Measurements from ENCODE around the gene SLC10A3.
A peak's percentile ranks its signal among the peaks of the same experiment; 100 is the strongest.
"Not testable (repeated sequence)": the region's sequence is repeated elsewhere in the genome, so short reads cannot be mapped to it uniquely, and the experiment has no call there.

Gene SLC10A3

DNA sequence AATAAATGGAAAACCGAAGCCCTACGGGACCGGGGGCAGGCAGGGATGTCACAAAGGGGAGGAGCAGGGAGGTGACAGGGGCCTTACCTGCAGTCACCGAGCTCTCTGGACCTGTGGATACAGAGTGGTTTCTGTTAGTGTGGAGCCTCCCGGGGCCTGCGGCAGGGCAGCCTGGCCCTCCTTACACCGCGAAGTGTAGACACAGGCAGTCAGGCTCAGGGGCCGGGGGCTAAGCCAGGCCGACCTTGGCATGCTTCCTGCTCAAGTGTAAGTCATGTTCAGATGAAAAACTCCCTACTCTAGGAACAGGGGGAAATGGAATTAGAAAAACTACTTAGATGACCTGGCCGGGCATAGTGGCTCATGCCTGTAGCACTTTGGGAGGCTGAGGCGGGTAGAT, 21.3 kb upstream of the SLC10A3 start:
- no peak for DNase-seq

DNA sequence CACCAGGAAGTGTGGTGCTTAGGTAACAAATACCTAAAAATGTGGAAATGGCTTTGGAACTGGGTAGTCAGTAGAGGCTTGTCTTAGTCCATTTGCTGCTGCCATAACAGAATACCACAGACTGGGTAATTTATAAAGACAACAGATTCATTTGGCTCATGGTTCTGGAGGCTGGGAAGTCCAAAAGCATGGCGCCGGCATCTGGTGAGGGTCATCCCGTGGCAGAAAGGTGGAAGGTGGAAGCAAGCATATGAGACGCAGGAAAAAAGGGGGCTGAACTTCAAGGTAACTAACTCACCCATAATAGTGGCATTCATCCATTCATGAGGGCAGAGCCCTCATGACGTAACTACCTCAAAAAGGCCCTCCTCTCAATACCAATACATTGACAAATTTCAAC, 19.0 kb upstream of the SLC10A3 start:
- DNase-seq = no peak

DNA sequence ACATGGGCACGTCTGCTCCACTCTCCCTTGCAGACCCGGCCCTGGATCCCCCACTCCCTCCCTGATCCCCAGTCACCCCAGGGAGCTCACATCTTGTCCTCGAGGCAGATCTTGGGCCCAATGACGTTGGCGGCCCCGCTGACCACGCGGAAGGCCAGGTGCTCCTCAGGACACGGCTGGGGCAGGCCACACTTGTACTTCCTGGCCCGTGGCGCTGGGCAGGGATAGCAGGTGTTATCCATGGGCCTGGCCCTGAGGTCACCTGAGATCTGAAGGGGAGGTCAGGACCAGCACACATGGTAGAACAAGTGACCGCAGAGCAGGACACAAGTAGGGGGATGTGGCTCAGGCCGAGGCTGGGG, 17.9 kb upstream of the SLC10A3 start:
- no peak for DNase-seq

DNA sequence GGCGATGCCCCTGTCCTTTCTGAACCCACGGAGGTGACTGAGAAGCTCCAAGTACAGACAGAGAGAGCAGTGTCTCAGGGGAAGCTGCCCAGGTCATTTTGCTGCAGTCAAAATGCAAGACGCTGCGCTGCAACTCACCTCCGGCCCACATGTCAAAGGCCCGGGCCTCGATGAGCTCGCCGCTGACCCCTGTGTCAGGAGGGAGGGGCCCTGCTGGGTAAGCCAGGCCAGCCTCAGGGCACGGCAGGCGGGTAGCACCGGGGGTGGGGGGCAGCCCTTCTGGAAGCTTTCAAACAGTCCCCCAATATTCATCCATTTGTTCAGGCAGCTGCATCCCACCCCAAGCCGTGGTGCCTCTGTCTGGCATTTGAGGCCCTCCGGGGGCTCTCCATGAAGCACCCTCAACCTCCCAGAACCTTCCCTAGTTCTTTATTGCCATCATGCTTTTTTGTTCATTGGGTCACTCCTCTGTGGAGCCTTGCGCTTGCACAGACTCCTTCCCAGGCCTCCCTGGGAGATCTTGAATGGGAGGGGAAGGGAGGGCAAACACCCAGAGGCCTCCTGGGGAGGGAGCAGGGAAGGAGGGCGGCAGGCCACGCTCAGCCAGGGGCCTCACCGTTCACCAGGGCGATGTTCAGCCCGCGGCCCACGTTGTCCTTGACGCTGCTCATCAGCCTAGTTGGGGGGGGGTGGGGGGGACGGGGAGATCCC, 17.4 kb upstream of the SLC10A3 start:
- no peak for DNase-seq

DNA sequence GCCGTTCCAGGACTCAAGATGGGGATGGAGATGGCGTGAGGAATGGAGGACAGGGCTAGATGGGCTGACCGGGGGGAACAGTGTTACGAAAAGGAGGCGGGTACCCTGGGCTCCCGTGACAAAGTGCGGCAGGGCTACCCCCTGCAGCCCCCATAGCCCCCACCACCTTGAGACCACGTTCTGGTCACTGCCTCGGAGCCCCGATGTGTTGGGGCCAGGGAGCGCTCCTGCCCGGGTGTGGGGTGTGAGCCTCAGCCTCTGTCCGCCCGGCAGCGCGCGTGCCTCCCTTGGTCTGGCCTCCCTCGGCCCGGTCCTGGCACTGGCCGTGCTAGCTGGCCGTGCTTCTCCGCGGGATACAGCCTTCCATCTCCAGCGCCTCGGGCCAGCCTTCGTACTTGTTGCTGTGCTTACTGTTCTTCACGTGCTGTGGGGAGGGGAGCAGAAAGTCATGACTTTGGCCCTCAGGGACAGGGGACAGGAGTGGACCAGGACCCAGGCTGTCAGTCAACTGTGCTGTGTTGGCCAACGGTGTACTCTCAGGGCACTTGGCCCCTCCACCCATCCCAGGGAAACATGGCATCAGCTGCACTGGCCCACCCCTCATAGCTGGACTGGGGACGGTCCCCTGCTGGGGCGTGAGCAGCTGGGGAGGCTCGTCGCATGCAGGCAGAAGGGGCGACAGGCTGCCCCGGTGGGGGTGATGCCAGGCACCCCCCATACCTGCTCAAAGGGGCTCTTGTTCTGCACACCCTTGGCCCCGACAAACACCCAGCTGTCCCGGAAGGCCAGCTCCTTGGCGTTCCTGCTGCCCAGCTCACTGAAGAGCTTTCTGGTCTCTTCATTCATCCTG, 16.3 kb upstream of the SLC10A3 start:
- peak in 1 of 56 donors; percentile 8 for DNase-seq

DNA sequence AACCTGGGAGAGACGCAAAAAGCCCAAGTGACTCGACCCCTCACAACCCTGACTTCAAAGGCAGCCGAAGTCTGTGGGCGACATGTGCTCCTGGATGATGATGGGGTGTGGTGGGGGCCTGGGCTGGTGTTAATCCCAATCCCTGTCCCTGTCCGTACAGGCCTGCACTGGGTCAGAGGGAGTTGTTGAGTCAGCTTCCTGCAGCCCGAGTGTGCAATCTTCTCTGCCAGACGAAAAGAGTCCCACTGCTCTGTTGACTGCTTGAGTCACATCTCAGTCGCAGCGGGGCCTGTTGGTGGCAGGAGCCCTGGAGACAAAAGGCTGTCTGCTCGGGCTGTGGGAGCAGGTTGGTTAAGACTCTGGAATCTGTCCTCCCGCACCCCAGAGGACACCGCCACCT, 15.3 kb upstream of the SLC10A3 start:
- no peak for DNase-seq

DNA sequence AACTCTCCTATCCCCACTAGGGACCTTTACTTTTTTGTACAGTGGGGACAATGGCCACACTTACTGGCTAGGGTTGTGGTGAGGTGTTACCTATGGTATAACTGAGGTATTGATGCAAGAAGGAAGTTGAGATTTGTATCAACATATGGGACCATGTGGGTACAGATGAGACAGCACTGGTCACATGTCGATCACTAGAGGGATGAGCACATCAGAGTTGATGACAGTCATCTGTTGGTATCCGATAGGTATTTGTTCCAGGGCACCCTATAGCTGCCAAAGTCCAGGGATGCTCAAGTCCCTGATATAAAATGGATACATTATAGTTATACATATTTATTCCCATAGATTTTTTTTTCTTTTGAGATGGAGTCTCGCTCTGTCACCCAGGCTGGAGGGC, 12.6 kb upstream of the SLC10A3 start:
- DNase-seq = no peak

DNA sequence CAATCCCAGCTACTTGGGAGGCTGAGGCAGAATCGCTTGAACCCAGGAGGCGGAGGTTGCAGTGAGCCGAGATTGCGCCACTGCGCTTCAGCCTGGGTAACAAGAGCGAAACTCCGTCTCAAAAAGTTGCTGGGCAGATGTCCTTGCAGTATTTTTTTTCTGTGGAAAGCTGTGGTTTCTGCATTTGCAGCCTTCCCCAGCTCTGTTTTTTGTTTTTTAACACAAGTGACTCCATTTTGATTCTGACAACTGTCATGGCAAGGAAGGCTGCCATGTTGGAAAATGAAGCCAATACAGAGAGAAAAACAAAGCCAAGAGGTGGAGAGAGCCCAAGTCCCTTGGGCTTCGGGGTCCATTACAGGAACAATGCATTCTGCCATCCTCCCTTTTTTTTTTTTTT, 11.7 kb upstream of the SLC10A3 start:
- no peak for DNase-seq

DNA sequence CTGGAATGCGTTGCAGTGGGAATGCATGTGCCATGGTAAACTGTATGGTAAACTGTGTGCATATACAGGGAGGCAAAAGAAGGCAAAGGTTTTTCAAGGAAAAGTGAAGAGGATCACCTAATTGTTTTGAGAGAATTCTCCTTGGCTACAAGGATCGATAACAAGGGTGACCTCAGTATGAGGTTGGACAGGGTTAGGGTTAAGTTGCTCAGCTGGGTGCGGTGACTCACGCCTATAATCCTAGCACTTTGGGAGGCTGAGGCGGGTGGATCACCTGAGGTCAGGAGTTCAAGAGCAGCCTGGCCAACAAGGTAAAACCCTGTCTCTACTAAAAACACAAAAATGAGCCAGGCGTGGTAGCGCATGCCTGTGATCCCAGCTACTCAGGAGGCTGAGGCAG, 11.0 kb upstream of the SLC10A3 start:
- not testable (repeated sequence) for DNase-seq

DNA sequence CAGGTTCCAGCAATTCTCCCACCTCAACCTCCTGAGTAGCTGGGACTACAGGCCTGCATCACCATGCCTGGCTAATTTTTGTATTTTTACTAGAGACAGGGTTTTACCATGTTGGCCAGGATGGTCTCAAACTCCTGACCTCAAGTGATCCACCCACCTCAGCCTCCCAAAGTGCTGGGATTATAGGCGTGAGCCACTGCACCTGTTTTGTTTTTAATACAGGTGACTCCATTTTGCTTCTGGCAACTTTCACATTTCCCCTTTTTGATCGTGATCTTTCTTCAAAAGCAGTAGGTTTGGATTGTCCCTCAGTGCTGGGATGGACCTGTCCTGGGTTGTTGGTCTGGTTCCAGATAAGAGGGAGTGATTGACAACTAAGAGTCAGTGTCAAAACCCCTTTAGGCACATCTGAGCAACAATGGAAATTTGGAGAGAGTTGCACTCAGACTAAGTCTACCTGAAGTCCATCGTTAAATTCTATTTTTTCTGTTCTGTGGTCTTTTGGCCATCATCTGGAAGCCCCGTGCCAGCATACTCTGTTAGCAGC, 6.2 kb upstream of the SLC10A3 start:
- not testable (repeated sequence) for DNase-seq

DNA sequence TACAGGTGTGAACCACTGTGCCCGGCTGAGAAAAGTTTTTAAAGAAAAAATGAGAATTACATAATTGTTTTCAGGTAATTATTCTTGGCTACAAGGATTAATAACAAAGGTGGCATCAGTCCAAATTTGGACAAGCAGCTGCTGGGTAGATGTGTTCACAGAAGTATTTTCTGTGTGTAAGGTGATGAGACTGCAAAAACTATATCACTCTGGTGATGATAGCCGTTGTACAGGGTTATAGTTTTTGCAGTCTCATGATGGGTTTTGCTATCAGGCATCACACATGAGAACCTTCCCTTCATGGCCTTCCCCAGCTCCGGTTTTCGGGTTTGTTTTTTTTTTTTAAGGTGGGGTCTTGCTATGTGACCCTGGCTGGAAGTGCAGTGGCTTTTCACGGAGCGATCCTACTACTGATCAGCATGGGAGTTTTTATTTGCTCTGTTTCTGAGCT, 5.1 kb upstream of the SLC10A3 start:
- no peak for DNase-seq

DNA sequence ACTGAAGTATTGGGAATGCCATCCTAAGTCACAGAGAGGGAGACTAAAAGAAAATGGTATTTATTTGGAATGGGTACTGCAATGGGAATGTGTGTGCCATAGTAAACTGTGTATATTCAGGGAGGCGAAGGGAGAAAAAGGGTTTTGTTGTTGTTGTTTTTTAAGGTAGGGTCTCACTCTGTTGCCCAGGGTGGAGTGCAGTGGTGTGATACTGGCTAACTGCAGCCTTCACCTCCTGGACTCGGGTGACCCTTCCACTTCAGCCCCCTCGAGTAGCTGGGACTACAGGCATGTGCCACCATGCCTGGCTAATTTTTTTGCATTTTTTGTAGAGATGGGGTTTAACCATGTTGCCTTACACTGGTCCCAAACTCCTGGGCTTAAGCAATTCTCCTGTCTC, 4.3 kb upstream of the SLC10A3 start:
- DNase-seq = no peak

DNA sequence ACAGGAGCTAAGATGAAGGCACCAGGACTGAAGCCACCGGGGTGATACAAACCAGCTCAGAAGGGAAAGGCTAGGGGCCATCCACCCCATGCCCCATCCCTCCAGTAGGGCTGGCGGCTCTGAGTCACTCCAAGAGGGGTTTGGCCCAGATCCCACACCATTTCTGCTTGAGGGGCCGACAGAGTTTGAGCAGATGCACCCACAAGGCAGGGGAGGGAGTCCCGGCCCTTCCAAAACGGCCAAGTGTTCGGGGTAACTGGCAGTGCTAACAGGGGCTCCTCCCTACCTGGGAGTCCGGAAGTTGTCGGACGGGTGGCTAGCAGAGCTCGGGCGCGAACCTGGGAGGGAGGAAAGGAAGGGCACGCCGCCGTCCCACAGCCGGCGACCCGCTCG, 412 bp downstream of the SLC10A3 start:
- DNase-seq = peak in 1 of 56 donors; percentile 43

DNA sequence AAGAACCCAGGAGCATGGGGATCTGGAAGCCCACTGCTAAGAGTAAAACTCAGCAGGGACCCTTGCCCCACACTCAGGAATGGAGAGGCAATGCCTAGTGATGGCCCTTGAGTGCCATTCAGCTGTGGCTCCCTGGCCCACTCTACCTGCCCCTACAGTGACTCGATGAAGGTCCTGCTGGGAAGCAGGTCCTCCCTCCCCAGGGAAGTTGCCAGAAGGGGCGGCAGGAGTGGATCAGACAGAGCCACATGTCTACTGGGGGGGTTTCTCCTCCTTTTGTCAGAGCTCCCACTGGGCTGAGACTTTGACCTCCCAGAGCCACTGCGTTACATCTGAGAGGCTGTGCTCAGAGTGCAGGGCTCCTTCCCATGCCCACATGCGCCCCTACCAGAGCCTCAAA, 1.2 kb downstream of the SLC10A3 start:
- DNase-seq = no peak

DNA sequence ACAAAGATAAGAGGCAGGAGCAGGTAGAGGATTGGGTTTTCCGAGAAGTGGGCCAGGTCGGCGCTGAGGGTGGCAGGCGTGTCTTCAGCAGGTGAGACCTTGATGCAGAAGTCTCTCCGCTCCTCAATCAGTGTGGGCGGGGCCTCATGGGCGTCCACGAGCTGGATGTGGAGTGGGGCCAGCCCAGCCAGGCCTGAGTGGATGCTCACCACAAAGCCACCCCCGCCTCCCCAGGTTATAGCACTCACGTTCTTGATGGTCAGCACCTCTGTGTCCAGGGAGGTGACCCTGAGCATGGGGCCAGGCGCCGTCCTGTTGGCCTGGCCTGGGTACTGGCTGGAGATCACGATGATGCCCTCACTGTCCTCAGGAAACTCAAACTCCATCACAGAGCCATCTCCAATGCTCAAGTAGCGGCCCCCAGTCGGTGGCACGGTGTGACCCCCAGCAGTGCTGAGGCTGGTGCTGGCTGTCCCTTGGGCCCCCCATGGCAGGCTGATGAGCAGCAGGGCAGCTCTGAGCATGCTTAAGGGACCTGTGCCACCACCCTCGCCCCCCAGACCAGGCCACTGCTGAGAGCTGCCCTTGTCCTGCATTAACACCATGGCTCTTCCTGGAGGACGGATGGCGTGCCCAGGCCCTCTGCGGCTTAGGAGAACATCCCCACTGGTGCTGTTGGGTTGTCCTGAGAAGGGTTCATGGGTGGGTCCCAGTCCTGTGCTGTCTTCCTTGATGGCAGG, 1.9 kb downstream of the SLC10A3 start:
- no peak for DNase-seq

DNA sequence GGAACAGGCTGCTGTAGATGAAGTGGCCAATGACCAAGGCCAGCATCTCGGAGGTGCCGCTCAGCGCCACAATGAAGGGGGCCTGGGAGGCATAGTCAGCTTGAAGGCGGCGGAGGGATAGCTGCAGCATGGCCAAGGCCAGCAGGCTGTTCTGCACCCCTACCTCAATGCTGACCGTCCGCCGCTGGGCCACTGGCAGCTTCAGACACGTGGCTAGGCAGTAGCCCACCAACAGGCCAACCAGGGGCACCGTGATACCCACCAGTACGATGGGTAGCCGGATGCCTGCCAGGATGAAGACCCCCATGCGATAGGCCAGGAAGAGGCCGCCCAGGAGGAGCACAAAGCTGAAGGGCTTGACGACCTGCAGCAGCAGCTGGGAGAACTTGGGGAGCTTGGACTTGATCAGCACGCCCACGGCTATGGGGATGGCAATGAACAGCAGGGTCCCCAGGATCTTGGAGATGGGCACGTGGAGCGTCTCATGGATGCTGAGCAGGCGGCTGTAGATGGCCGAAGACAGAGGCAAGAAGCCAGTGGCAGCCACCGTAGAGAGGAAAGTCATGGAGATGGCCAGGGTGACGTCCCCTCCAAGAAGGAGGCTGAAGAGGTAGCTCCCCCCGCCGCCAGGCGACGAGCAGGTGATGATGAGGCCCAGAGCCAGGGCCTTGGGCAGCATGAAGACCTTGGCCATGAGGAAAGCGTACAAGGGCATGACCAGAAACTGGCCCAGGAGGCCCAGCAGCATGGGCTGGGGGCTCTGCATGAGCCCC, 2.7 kb downstream of the SLC10A3 start:
- DNase-seq = no peak

DNA sequence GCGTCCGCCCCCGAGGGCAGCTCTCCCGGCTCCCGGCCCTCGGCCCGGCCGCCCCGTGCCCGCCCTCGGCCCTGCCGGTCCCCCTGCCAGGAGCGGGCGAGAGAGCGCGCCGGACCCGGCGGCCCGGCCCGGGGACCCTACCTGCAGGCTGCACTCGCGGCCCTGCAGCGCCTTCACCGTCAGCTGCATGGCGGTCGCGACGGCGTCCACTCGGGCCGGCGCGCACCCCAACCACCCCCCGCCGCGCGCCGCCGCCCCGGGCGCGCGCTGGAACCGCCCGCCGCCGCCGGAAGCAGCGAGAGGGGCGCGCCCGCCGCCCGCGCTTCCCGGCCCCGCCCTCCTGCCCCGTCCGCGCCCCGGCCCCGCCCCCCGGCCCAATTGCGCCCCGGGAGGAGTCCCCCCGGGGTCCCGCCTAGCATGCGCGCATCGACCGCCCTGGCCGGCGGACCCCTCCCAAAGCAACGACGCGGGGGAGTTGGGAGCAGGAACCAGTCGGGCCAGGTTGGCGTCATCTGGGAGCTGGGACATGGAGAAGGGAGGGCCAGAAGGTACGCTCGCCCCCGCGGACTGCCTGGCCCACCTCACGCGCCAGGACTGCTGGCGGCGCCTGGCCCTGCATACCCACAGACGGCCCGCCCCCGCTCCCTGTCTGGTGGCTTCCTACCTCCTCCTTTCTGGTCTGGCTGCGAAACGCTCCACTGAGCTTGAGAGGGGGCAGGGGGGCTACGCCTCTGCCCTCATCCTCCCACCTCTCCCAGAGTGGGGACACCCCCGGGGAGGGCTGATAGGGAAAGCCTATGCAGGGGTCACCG, 3.8 kb downstream of the SLC10A3 start, which contains the start of gene UBL4A:
TSS of gene UBL4A (minus strand) at position 220 of the 812 bp plus-strand sequence. CDS start at position 189, 31 bp downstream.
- peak in 35 of 56 donors; percentile 1 to 72 (median 25) for DNase-seq

DNA sequence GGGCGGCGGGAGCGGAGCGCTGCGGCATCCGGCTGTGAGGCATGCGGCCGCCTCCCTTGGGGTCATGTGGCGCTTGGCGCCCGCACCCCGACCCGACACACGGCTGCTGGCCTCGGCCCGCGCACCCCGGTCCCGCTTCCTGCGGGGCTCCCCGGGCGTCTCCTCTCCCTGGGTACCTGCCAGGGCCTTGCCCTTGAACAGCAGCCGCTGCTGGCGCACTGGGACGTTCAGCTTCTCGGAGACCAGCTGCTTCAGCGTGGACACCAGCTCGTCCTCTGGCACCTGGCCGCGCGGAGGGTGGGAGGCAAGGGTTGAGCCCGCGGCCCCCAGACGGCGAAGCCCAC, 4.4 kb downstream of the SLC10A3 start:
- DNase-seq = peak in 8 of 56 donors; percentile 4 to 34 (median 18)

DNA sequence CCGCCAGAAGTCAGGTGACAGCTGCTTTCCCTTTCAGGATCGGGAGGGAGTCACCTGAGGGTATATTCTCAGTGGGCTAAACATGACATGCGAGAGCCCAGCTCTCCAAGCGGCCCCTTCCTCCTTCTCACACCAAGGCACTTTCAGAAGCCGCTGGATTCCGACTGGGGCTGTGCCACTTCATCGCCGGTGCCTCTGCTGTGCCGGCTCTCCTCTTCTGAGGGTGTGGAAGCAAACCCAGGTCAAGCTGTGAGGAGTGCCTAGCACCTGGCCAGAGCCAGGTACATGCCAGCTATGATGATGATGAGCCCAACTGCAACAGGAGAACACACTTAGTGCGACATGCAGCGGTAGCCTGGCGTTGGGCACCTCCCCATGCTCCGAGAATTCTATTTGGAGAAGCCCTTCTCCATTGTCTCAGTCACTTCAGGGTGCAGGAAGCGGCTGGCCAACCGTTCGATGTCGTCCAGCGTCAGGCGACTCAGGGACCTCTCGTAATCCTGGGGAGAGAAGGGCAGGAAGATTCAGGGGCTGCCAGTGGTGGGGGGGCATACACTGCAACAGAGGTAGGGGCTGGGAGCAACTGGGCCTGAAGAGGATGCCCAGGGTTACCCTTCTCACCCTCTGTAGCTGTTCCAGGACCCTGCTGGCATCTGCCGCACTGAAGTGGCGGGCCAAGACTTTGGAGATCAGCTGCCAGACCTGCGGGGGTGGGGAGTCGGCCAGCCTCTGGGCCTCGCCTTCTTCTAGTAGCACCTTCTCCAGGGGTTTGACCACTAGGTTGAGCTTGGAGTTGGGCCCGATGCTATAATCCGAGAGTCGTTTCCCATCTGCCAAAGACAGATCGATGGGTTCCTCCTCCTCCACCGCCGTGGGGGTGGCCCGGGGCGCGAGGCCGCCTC, 5.0 kb downstream of the SLC10A3 start:
- DNase-seq = peak in 1 of 56 donors; percentile 54

Measured in amygdala (tissue), 56 donors.